Measurements from ENCODE around the gene DUOX2. TPM values are rescaled to one million over a fixed set of nuclear protein-coding genes. Genes with fewer than 3 reads are reported as not detected.
"Not testable (repeated sequence)": the region's sequence is repeated elsewhere in the genome, so short reads cannot be mapped to it uniquely, and the experiment has no call there.

Gene DUOX2
- polyA plus RNA-seq, 1 donor (not counting 4 experiments of a cell fraction or from before 2014, with no cell fraction given): 0.31 TPM

- DNase-seq (ENCODE audit: low read depth, low spot score); H3K9me3 ChIP-seq (ENCODE audit: control insufficient read depth, low read depth, low read length); H3K36me3 ChIP-seq (ENCODE audit: control insufficient read depth in 2 of 2, extremely low read depth in 1 of 2, insufficient read depth in 2 of 2, low read length in 2 of 2); H3K4me2 ChIP-seq (ENCODE audit: control insufficient read depth, extremely low read depth, insufficient read depth, low read depth, low read length); H2AFZ ChIP-seq (ENCODE audit: control insufficient read depth, low read length); H3K4me3 ChIP-seq (ENCODE audit: control insufficient read depth in 2 of 3, extremely low read depth in 1 of 3, insufficient read depth in 2 of 3, low read depth in 1 of 3, low read length in 3 of 3); H3K27me3 ChIP-seq (ENCODE audit: control insufficient read depth, extremely low read depth, insufficient read depth, low read length); FAIRE-seq; dilution Hi-C loops (cut with MboI; ENCODE audit: extremely low pct_ligation_motif_present, low sequenced_read_pairs); H3K79me2 ChIP-seq (ENCODE audit: control insufficient read depth, insufficient read depth, low read length); H3K27ac ChIP-seq (ENCODE audit: control insufficient read depth, insufficient read depth, low read length); H3K9me1 ChIP-seq (ENCODE audit: control insufficient read depth, extremely low read depth, insufficient read depth, low read length); H3K4me1 ChIP-seq (ENCODE audit: control insufficient read depth, extremely low read depth, insufficient read depth, low read length); H3K9ac ChIP-seq (ENCODE audit: control insufficient read depth, extremely low read depth, insufficient read depth, low read length); H4K20me1 ChIP-seq (ENCODE audit: control insufficient read depth, extremely low read depth, insufficient read depth, low read length): not testable (repeated sequence)
Observed at GRCh38 chr15:45079201-45079600, 34.8 kb downstream of the DUOX2 start.

- H3K27ac ChIP-seq (ENCODE audit: control insufficient read depth, insufficient read depth, low read length); H3K9me3 ChIP-seq (ENCODE audit: control insufficient read depth, low read depth, low read length); H3K4me3 ChIP-seq (ENCODE audit: control insufficient read depth in 2 of 3, extremely low read depth in 1 of 3, insufficient read depth in 2 of 3, low read depth in 1 of 3, low read length in 3 of 3); FAIRE-seq; H3K9ac ChIP-seq (ENCODE audit: control insufficient read depth, extremely low read depth, insufficient read depth, low read length); H4K20me1 ChIP-seq (ENCODE audit: control insufficient read depth, extremely low read depth, insufficient read depth, low read length); H3K9me1 ChIP-seq (ENCODE audit: control insufficient read depth, extremely low read depth, insufficient read depth, low read length); H3K4me1 ChIP-seq (ENCODE audit: control insufficient read depth, extremely low read depth, insufficient read depth, low read length); H2AFZ ChIP-seq (ENCODE audit: control insufficient read depth, low read length); H3K4me2 ChIP-seq (ENCODE audit: control insufficient read depth, extremely low read depth, insufficient read depth, low read depth, low read length); H3K27me3 ChIP-seq (ENCODE audit: control insufficient read depth, extremely low read depth, insufficient read depth, low read length); H3K36me3 ChIP-seq (ENCODE audit: control insufficient read depth in 2 of 2, extremely low read depth in 1 of 2, insufficient read depth in 2 of 2, low read length in 2 of 2); H3K79me2 ChIP-seq (ENCODE audit: control insufficient read depth, insufficient read depth, low read length); dilution Hi-C loops (cut with MboI; ENCODE audit: extremely low pct_ligation_motif_present, low sequenced_read_pairs); DNase-seq (ENCODE audit: low read depth, low spot score): not testable (repeated sequence)
Observed at GRCh38 chr15:45077391-45077790, 36.6 kb downstream of the DUOX2 start.

GRCh38 chr15:45075440-45076320 is 38.3 kb downstream of the DUOX2 start:
- H4K20me1 ChIP-seq (ENCODE audit: control insufficient read depth, extremely low read depth, insufficient read depth, low read length); H3K36me3 ChIP-seq (ENCODE audit: control insufficient read depth in 2 of 2, extremely low read depth in 1 of 2, insufficient read depth in 2 of 2, low read length in 2 of 2); H3K27me3 ChIP-seq (ENCODE audit: control insufficient read depth, extremely low read depth, insufficient read depth, low read length); H3K9me3 ChIP-seq (ENCODE audit: control insufficient read depth, low read depth, low read length); dilution Hi-C loops (cut with MboI; ENCODE audit: extremely low pct_ligation_motif_present, low sequenced_read_pairs); DNase-seq (ENCODE audit: low read depth, low spot score); H3K79me2 ChIP-seq (ENCODE audit: control insufficient read depth, insufficient read depth, low read length); H3K4me3 ChIP-seq (ENCODE audit: control insufficient read depth in 2 of 3, extremely low read depth in 1 of 3, insufficient read depth in 2 of 3, low read depth in 1 of 3, low read length in 3 of 3); H3K27ac ChIP-seq (ENCODE audit: control insufficient read depth, insufficient read depth, low read length); H3K4me2 ChIP-seq (ENCODE audit: control insufficient read depth, extremely low read depth, insufficient read depth, low read depth, low read length); H2AFZ ChIP-seq (ENCODE audit: control insufficient read depth, low read length); H3K4me1 ChIP-seq (ENCODE audit: control insufficient read depth, extremely low read depth, insufficient read depth, low read length); H3K9ac ChIP-seq (ENCODE audit: control insufficient read depth, extremely low read depth, insufficient read depth, low read length); FAIRE-seq; H3K9me1 ChIP-seq (ENCODE audit: control insufficient read depth, extremely low read depth, insufficient read depth, low read length): not testable (repeated sequence)

GRCh38 chr15:45073602-45074001 is 40.4 kb downstream of the DUOX2 start:
- H2AFZ ChIP-seq (ENCODE audit: control insufficient read depth, low read length); H3K4me3 ChIP-seq (ENCODE audit: control insufficient read depth in 2 of 3, extremely low read depth in 1 of 3, insufficient read depth in 2 of 3, low read depth in 1 of 3, low read length in 3 of 3); H3K79me2 ChIP-seq (ENCODE audit: control insufficient read depth, insufficient read depth, low read length); H3K27me3 ChIP-seq (ENCODE audit: control insufficient read depth, extremely low read depth, insufficient read depth, low read length); H3K36me3 ChIP-seq (ENCODE audit: control insufficient read depth in 2 of 2, extremely low read depth in 1 of 2, insufficient read depth in 2 of 2, low read length in 2 of 2); H3K9ac ChIP-seq (ENCODE audit: control insufficient read depth, extremely low read depth, insufficient read depth, low read length); dilution Hi-C loops (cut with MboI; ENCODE audit: extremely low pct_ligation_motif_present, low sequenced_read_pairs); H4K20me1 ChIP-seq (ENCODE audit: control insufficient read depth, extremely low read depth, insufficient read depth, low read length); DNase-seq (ENCODE audit: low read depth, low spot score); H3K4me2 ChIP-seq (ENCODE audit: control insufficient read depth, extremely low read depth, insufficient read depth, low read depth, low read length); H3K9me1 ChIP-seq (ENCODE audit: control insufficient read depth, extremely low read depth, insufficient read depth, low read length); H3K27ac ChIP-seq (ENCODE audit: control insufficient read depth, insufficient read depth, low read length); FAIRE-seq; H3K9me3 ChIP-seq (ENCODE audit: control insufficient read depth, low read depth, low read length): not testable (repeated sequence)
- H3K4me1 ChIP-seq (ENCODE audit: control insufficient read depth, extremely low read depth, insufficient read depth, low read length): peaks cover 13% of the 10 kb centered on the region

GRCh38 chr15:45069942-45070360 is 44.0 kb downstream of the DUOX2 start:
- H3K9me3 ChIP-seq (ENCODE audit: control insufficient read depth, low read depth, low read length); H3K36me3 ChIP-seq (ENCODE audit: control insufficient read depth in 2 of 2, extremely low read depth in 1 of 2, insufficient read depth in 2 of 2, low read length in 2 of 2); DNase-seq (ENCODE audit: low read depth, low spot score); H3K9me1 ChIP-seq (ENCODE audit: control insufficient read depth, extremely low read depth, insufficient read depth, low read length); H3K9ac ChIP-seq (ENCODE audit: control insufficient read depth, extremely low read depth, insufficient read depth, low read length); dilution Hi-C loops (cut with MboI; ENCODE audit: extremely low pct_ligation_motif_present, low sequenced_read_pairs); H3K79me2 ChIP-seq (ENCODE audit: control insufficient read depth, insufficient read depth, low read length); H3K4me3 ChIP-seq (ENCODE audit: control insufficient read depth in 2 of 3, extremely low read depth in 1 of 3, insufficient read depth in 2 of 3, low read depth in 1 of 3, low read length in 3 of 3); H2AFZ ChIP-seq (ENCODE audit: control insufficient read depth, low read length); H3K4me2 ChIP-seq (ENCODE audit: control insufficient read depth, extremely low read depth, insufficient read depth, low read depth, low read length); H3K27ac ChIP-seq (ENCODE audit: control insufficient read depth, insufficient read depth, low read length); H4K20me1 ChIP-seq (ENCODE audit: control insufficient read depth, extremely low read depth, insufficient read depth, low read length); H3K27me3 ChIP-seq (ENCODE audit: control insufficient read depth, extremely low read depth, insufficient read depth, low read length): not testable (repeated sequence)
- FAIRE-seq: peak; percentile 88
- peaks cover 13% of the 10 kb centered on the region for H3K4me1 ChIP-seq (ENCODE audit: control insufficient read depth, extremely low read depth, insufficient read depth, low read length)

All from keratinocyte (primary cell).